GM19395 (cell line): ENCODE measurements around the gene ID1.
A peak's percentile ranks its signal among the peaks of the same experiment; 100 is the strongest.
"Not testable (repeated sequence)": the region's sequence is repeated elsewhere in the genome, so short reads cannot be mapped to it uniquely, and the experiment has no call there.

ENCODE experiments used
- ATAC-seq: cut with Tn5 transposase; IDR thresholded peaks from one replicate; pipeline ENCODE4 v1.9.1; 2021; ENCODE audit warnings: mild to moderate bottlenecking, moderate library complexity; ENCODE audit not compliant: unreplicated experiment

ID1 gene

GRCh38 chr20:31596831-31597480 lies 8.1 kb upstream of the ID1 start:
- no peak for ATAC-seq

- no peak for ATAC-seq
These were observed 7.6 kb upstream of the ID1 start for GRCh38 chr20:31597481-31597855.

GRCh38 chr20:31602431-31602778 lies 2.7 kb upstream of the ID1 start:
- no peak for ATAC-seq

GRCh38 chr20:31602779-31603441 lies 2.2 kb upstream of the ID1 start:
- no peak for ATAC-seq

GRCh38 chr20:31603822-31604566 lies 1.1 kb upstream of the ID1 start:
- peak; percentile 60 for ATAC-seq

GRCh38 chr20:31604567-31605030 lies 490 bp upstream of the ID1 start:
- peak; percentile 7 for ATAC-seq

GRCh38 chr20:31605902-31606803 lies 1.1 kb downstream of the ID1 start:
- ATAC-seq, result no peak

GRCh38 chr20:31606804-31607639 lies 1.9 kb downstream of the ID1 start:
- no peak for ATAC-seq

- ATAC-seq, result no peak
These were observed 2.7 kb downstream of the ID1 start for GRCh38 chr20:31607640-31608250.

- no peak for ATAC-seq
These were observed 3.3 kb downstream of the ID1 start for GRCh38 chr20:31608251-31608945.

GRCh38 chr20:31612271-31612640 lies 7.2 kb downstream of the ID1 start:
- ATAC-seq, result not testable (repeated sequence)

- ATAC-seq, result no peak
These were observed 10.3 kb downstream of the ID1 start for GRCh38 chr20:31615416-31615815.

- no peak for ATAC-seq
These were observed 12.5 kb downstream of the ID1 start for GRCh38 chr20:31617432-31618104.

GRCh38 chr20:31620246-31620645 lies 15.2 kb downstream of the ID1 start:
- ATAC-seq, result no peak

GRCh38 chr20:31623123-31623505 lies 18.0 kb downstream of the ID1 start:
- not testable (repeated sequence) for ATAC-seq

GRCh38 chr20:31626534-31626933 lies 21.4 kb downstream of the ID1 start:
- ATAC-seq, result not testable (repeated sequence)

GRCh38 chr20:31628057-31628456 lies 23.0 kb downstream of the ID1 start:
- not testable (repeated sequence) for ATAC-seq

- ATAC-seq, result no peak
These were observed 25.2 kb downstream of the ID1 start for GRCh38 chr20:31630187-31630790.
